GM12878 (cell line): ENCODE data around the gene ICE2. TPM values are rescaled to one million over a fixed set of nuclear protein-coding genes. Genes with fewer than 3 reads are reported as not detected.

Experiments
- ATAC-seq: fragments of 200-7000 bp; cut with Tn5 transposase; 3 replicates; pipeline ENCODE4 v1.9.1; 2020; ENCODE audit warnings: mild to moderate bottlenecking, moderate library complexity
- BruUV-seq: library from RNA; stranded (reverse); fragments of 400-500 nt; replicated peaks from 2 replicates; lab custom pipeline; 2021; lab: Mats Ljungman, UMichigan
- CTCF ChIA-PET: fragments of 300-600 bp; sonication (Branson Sonifier 250); formaldehyde crosslinking; extraction: SDS; loops from one replicate; lab custom pipeline; 2021; ENCODE audit warnings: inconsistent platforms; lab: Yijun Ruan, JAX
- POLR2A ChIA-PET: fragments of 350-600 bp; formaldehyde crosslinking; extraction: SDS; loops from one replicate; lab custom pipeline; 2021; ENCODE audit warnings: inconsistent platforms; lab: Charles Lee
- RAD21 ChIA-PET: fragments of 300-600 bp; sonication (Branson Sonifier 250); formaldehyde crosslinking; loops from one replicate; lab custom pipeline; 2023; ENCODE audit warnings: antibody characterized with exemption; ENCODE audit not compliant: unreplicated experiment; lab: Charles Lee
- SMC1A ChIA-PET: fragments of 300-600 bp; sonication (Branson Sonifier 250); formaldehyde crosslinking; loops from one replicate; lab custom pipeline; 2023; ENCODE audit not compliant: unreplicated experiment, uncharacterized antibody; lab: Charles Lee
- DNase-seq: peaks from one replicate; pipeline ENCODE4 v3.0.0-alpha.2; 2011; ENCODE audit warnings: low read depth, low spot score
- FAIRE-seq: peaks from 3 replicates; lab custom pipeline; 2011; peaks lifted over from hg19 to GRCh38; lab: Jason Lieb, UNC
- H2AFZ ChIP-seq: 2 replicates; pipeline ENCODE4 v1.6.0; 2011; ENCODE audit warnings: low read depth, low read length, control low read depth; ENCODE audit not compliant: control insufficient read depth
- H3K27ac ChIP-seq: 2 replicates; pipeline ENCODE4 v1.5.1; 2011; ENCODE audit warnings: control low read depth; ENCODE audit not compliant: control insufficient read depth, insufficient read depth
- H3K27me3 ChIP-seq, 2 experiments: replicated peaks in 1 of 2; 2 replicates each; pipeline versions ENCODE4 v1.6.0 to v1.6.1; 2011; ENCODE audit warnings: low read length in 1 of 2; ENCODE audit not compliant: control insufficient read depth in 2 of 2, insufficient read depth in 2 of 2
- H3K36me3 ChIP-seq, 2 experiments: 2 replicates each; pipeline ENCODE4 v1.5.1; 2011; ENCODE audit warnings: low read length in 1 of 2; ENCODE audit not compliant: control insufficient read depth in 2 of 2, insufficient read depth in 2 of 2
- H3K4me1 ChIP-seq: 2 replicates; pipeline ENCODE4 v1.6.1; 2011; ENCODE audit warnings: mild to moderate bottlenecking, low read length, moderate library complexity, mixed read lengths; ENCODE audit not compliant: control insufficient read depth, insufficient read depth
- H3K4me2 ChIP-seq: 2 replicates; pipeline ENCODE4 v1.6.0; 2011; ENCODE audit warnings: control low read depth; ENCODE audit not compliant: control insufficient read depth, insufficient read depth
- H3K4me3 ChIP-seq: fragments of 200-600 bp; sonication (generic); 2 replicates; pipeline ENCODE4 v1.5.1; 2016
- H3K79me2 ChIP-seq: 2 replicates; pipeline ENCODE4 v1.6.0; 2011; ENCODE audit warnings: low read length; ENCODE audit not compliant: control insufficient read depth, insufficient read depth
- H3K9ac ChIP-seq: 2 replicates; pipeline ENCODE4 v1.8.0; 2011; ENCODE audit warnings: low read length, control low read depth, mixed read lengths; ENCODE audit not compliant: control insufficient read depth, insufficient read depth
- H3K9me3 ChIP-seq: replicated peaks from 3 replicates; pipeline ENCODE4 v1.5.1; 2011; ENCODE audit warnings: mild to moderate bottlenecking, low read length; ENCODE audit not compliant: control insufficient read depth, insufficient read depth
- H4K20me1 ChIP-seq: 2 replicates; pipeline ENCODE4 v1.6.0; 2011; ENCODE audit not compliant: control insufficient read depth, insufficient read depth
- CBX5 ChIP-seq: sonication (generic); IDR thresholded peaks from 2 replicates; pipeline ENCODE4 v1.6.1; 2016; ENCODE audit warnings: low read depth, moderate library complexity, mild to moderate bottlenecking, inconsistent platforms
- EED ChIP-seq: sonication (generic); IDR thresholded peaks from 2 replicates; pipeline ENCODE4 v1.6.1; 2016; ENCODE audit warnings: antibody characterized with exemption, low read depth
- EP300 ChIP-seq, 2 experiments: fragments of 150-350 bp in 1 of 2; IDR thresholded peaks; 2 replicates each; pipeline ENCODE4 v1.6.1; 2011 to 2012; ENCODE audit warnings: low read depth in 2 of 2, low read length in 2 of 2, borderline replicate concordance in 1 of 2, improper control_type of control experiment in 1 of 2, inconsistent platforms in 1 of 2; ENCODE audit not compliant: control insufficient read depth in 1 of 2
- IKZF1 ChIP-seq: fragments of 450-650 bp; conservative IDR thresholded peaks from 2 replicates; pipeline ENCODE4 v1.6.1; 2017; ENCODE audit warnings: antibody characterized with exemption, mild to moderate bottlenecking
- IKZF2 ChIP-seq, 2 experiments: fragments of 450-650 bp; IDR thresholded peaks; 2 replicates each; pipeline ENCODE4 v1.6.1; 2017; ENCODE audit warnings: mild to moderate bottlenecking in 2 of 2, moderate library complexity in 2 of 2
- KDM1A ChIP-seq: fragments of 200-600 bp; sonication (generic); IDR thresholded peaks from 2 replicates; pipeline ENCODE4 v1.6.1; 2016; ENCODE audit warnings: borderline replicate concordance
- MTA2 ChIP-seq: fragments of 450-650 bp; IDR thresholded peaks from 2 replicates; pipeline ENCODE4 v1.6.1; 2016; ENCODE audit warnings: low read depth, mild to moderate bottlenecking, moderate library complexity
- NR2C2 ChIP-seq: IDR thresholded peaks from 2 replicates; pipeline ENCODE4 v1.6.1; 2011; ENCODE audit warnings: borderline replicate concordance, low read depth; ENCODE audit not compliant: control insufficient read depth, insufficient read length
- RAD21 ChIP-seq: IDR thresholded peaks from 2 replicates; pipeline ENCODE4 v1.6.1; 2011; ENCODE audit warnings: mild to moderate bottlenecking, low read depth, low read length, moderate library complexity; ENCODE audit not compliant: insufficient read depth
- RAD51 ChIP-seq: fragments of 450-650 bp; IDR thresholded peaks from 2 replicates; pipeline ENCODE4 v1.6.1; 2016; ENCODE audit warnings: moderate library complexity, mild to moderate bottlenecking, inconsistent platforms
- SIN3A ChIP-seq: IDR thresholded peaks from 2 replicates; pipeline ENCODE4 v1.6.1; 2012; ENCODE audit warnings: low read depth, low read length, improper control_type of control experiment
- YY1 ChIP-seq: IDR thresholded peaks from 2 replicates; pipeline ENCODE4 v1.6.1; 2011; ENCODE audit warnings: low read depth, mild to moderate bottlenecking, low read length
- ZBED1 ChIP-seq: IDR thresholded peaks from 2 replicates; pipeline ENCODE4 v1.6.1; 2016; ENCODE audit warnings: borderline replicate concordance
- ZNF207 ChIP-seq: fragments of 450-650 bp; IDR thresholded peaks from 2 replicates; pipeline ENCODE4 v1.6.1; 2014; ENCODE audit warnings: antibody characterized with exemption, mild to moderate bottlenecking, borderline replicate concordance
- WGBS: methylation state at CpG from one replicate; pipeline ENCODE4 v1.1.6; 2016; ENCODE audit warnings: low lambda C conversion rate; ENCODE audit not compliant: insufficient replicate concordance, insufficient coverage; ENCODE audit errors: missing lambda C conversion rate; 5-methylcytosine and 5-hydroxymethylcytosine counted together
- in situ Hi-C: fragments of 300-500 bp; cut with MboI; formaldehyde crosslinking; loops from 9 replicates; pipeline ENCODE4 v1.14.3; 2018; ENCODE audit warnings: mixed read lengths
- intact Hi-C: fragments of 100-400 bp; cut with micrococcal nuclease; formaldehyde crosslinking; loops from one replicate; pipeline ENCODE4 v1.14.2; 2022; ENCODE audit not compliant: unreplicated experiment
- polyA plus RNA-seq, 11 experiments: library from polyadenylated mRNA; depleted of rRNA in 4 of 11; unstranded in 6 of 11; stranded (reverse) in 5 of 11; fragments of >200 nt; fragmentation: Nextera tagmentation in 4 of 11; fragmentation: Illumina TruSeq in 1 of 11; extraction: Ambion mirVana in 4 of 11; extraction: Trizol in 1 of 11; gene quantifications; 1 replicate in 1 of 11; 2 replicates in 10 of 11; pipeline versions ENCODE4 v1.2.1 to v1.2.3, GENCODE V29; 2011 to 2016; ENCODE audit warnings: inconsistent platforms in 2 of 11, missing spikeins in 2 of 11, low read depth in 1 of 11
- total RNA-seq, 4 experiments: library from RNA; depleted of rRNA in 3 of 4; stranded (reverse); fragments of >200 nt in 3 of 4; fragmentation: Illumina TruSeq in 1 of 4; extraction: Trizol in 1 of 4; gene quantifications; 2 replicates each; pipeline versions ENCODE4 v1.2.1 to v1.2.3, GENCODE V29; 2013 to 2021
- TF ChIP-seq, protein P1 (sequence below): IDR thresholded peaks from 2 replicates; pipeline ENCODE4 v1.6.1; 2011; ENCODE audit warnings: low read depth, mild to moderate bottlenecking, low read length, moderate library complexity, borderline replicate concordance; ENCODE audit errors: extremely low read depth
- TF ChIP-seq, protein P2 (sequence below): fragments of 450-650 bp; IDR thresholded peaks from 2 replicates; pipeline ENCODE4 v1.6.1; 2017; ENCODE audit warnings: mild to moderate bottlenecking
- TF ChIP-seq, protein P3 (sequence below): fragments of 450-650 bp; IDR thresholded peaks from 2 replicates; pipeline ENCODE4 v1.6.1; 2017; ENCODE audit warnings: mild to moderate bottlenecking, low read depth, inconsistent platforms; ENCODE audit not compliant: poor library complexity, severe bottlenecking

The ICE2 gene
- total and polyA plus RNA-seq, 10 of the 15 experiments (the other 5 are each of a cell fraction or from before 2014, with no cell fraction given) = 14.2 to 62.0 (median 44.9) TPM

GRCh38 chr15:60477916-60478565 is 901 bp downstream of the ICE2 start:
- WGBS = under 1% methylated on average over 9 of the region's 9 CpGs
- ChIA-PET CTCF (interaction anchor here (1.0 to 1.3 kb wide), 5 partner anchors 9 to 119 kb away, joined by 3 to 5 read pairs (median 4); no protein-coding TSS in a partner anchor), RAD21 (interaction anchor here (0.7 to 1.2 kb wide), 3 partner anchors 79 to 107 kb away, joined by 3 read pairs; no protein-coding TSS in a partner anchor), POLR2A (interaction anchor here (0.7 to 1.8 kb wide), 5 partner anchors 9 to 115 kb away, joined by 3 to 7 read pairs (median 3); partner anchors contain the start of gene ANXA2), SMC1A (interaction anchor here (0.6 to 1.3 kb wide), 8 partner anchors 9 to 439 kb away, joined by 3 to 5 read pairs (median 4); no protein-coding TSS in a partner anchor)
- BruUV-seq = TSS peak; percentile 66
- FAIRE-seq (no peak), DNase-seq (peak; percentile 15), ATAC-seq (peak; percentile 9)
- Histone ChIP-seq H3K4me3 (peak overlapping the region; percentile 88), H2AFZ (peak overlapping the region; percentile 78), H3K27ac (peak overlapping the region; percentile 99), H3K9me3 (no peaks in the 10 kb centered on the region), H4K20me1 (no peaks in the 10 kb centered on the region), H3K4me1 (peaks cover 13% of the 10 kb centered on the region), H3K27me3 (no peaks in the 10 kb centered on the region), H3K36me3 (peaks cover 0 to 11% of the 10 kb centered on the region in 2 experiments; a peak in 1 of 4 replicates), H3K4me2 (peak overlapping the region; percentile 99), H3K9ac (peak overlapping the region; percentile 96), H3K79me2 (peaks cover 44% of the 10 kb centered on the region)
- intact Hi-C loops (loop anchor here (2.0 kb wide), 1 partner anchor 81 kb away; the partner anchor contains the start of gene ANXA2), in situ Hi-C loops (no loop called here)
- TF ChIP-seq RAD51 (no peak), YY1 (no peak), IKZF2 (IDR thresholded peaks at IDR 0.05) (0 out of 4 replicates have a peak, but pooled peaks of 1 of the 2 experiments have one; percentile 28), ZBED1 (no peak), RAD21 (no peak), EP300 (IDR thresholded peaks at IDR 0.05; ENCODE audit: borderline replicate concordance in 1 of 2, control insufficient read depth in 1 of 2, low read depth in 2 of 2, low read length in 2 of 2) (no peak), SIN3A (0 out of 2 replicates have a peak, but pooled peaks have one; percentile 31), NR2C2 (no peak), MTA2 (no peak), IKZF1 (no peak), CBX5 (no peak), ZNF207 (no peak), KDM1A (no peak), EED (0 out of 2 replicates have a peak, but pooled peaks have one; percentile 19)
- TF ChIP-seq, protein P1, sequence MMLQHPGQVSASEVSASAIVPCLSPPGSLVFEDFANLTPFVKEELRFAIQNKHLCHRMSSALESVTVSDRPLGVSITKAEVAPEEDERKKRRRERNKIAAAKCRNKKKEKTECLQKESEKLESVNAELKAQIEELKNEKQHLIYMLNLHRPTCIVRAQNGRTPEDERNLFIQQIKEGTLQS = no peak
- TF ChIP-seq, protein P2, sequence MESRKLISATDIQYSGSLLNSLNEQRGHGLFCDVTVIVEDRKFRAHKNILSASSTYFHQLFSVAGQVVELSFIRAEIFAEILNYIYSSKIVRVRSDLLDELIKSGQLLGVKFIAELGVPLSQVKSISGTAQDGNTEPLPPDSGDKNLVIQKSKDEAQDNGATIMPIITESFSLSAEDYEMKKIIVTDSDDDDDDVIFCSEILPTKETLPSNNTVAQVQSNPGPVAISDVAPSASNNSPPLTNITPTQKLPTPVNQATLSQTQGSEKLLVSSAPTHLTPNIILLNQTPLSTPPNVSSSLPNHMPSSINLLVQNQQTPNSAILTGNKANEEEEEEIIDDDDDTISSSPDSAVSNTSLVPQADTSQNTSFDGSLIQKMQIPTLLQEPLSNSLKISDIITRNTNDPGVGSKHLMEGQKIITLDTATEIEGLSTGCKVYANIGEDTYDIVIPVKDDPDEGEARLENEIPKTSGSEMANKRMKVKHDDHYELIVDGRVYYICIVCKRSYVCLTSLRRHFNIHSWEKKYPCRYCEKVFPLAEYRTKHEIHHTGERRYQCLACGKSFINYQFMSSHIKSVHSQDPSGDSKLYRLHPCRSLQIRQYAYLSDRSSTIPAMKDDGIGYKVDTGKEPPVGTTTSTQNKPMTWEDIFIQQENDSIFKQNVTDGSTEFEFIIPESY = no peak
- TF ChIP-seq, protein P3, sequence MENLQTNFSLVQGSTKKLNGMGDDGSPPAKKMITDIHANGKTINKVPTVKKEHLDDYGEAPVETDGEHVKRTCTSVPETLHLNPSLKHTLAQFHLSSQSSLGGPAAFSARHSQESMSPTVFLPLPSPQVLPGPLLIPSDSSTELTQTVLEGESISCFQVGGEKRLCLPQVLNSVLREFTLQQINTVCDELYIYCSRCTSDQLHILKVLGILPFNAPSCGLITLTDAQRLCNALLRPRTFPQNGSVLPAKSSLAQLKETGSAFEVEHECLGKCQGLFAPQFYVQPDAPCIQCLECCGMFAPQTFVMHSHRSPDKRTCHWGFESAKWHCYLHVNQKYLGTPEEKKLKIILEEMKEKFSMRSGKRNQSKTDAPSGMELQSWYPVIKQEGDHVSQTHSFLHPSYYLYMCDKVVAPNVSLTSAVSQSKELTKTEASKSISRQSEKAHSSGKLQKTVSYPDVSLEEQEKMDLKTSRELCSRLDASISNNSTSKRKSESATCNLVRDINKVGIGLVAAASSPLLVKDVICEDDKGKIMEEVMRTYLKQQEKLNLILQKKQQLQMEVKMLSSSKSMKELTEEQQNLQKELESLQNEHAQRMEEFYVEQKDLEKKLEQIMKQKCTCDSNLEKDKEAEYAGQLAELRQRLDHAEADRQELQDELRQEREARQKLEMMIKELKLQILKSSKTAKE = no peak
